ENCODE data around the gene UNK. TPM values are rescaled to one million over a fixed set of nuclear protein-coding genes. Genes with fewer than 3 reads are reported as not detected.

The UNK gene
- total and polyA plus RNA-seq, 4 donors: 4.0 to 16.4 (median 8.9) TPM

DNA sequence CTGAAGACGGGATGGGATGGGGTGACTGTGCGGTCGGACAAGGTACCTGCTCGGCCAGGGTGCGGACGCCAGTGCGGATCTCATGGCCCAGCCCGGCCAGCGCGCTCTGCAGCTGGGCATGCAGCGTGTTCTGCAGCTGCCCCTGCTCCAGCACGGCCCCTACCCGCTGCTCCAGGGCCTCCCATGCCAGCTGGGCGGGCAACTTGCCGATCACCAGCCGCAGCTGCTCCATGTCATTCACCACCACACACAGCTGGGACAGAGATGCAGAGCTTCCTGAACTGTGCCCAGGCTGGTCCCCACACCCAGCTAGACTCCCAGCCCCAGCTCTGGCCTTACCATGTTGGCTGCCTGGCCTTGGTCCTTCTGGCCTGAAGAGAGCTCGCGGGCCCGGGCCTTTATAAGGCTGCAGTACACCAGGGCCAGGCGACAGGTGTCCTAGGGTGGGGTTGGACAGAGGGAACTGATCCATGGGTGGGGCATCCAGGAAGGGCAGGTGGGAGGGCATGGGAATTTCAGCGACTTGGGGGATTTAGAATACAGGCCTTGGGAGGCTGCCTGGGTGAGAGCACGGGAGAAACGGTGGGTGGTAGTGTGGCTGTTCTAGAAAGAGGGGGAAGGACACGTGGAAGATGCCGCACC lies 49.8 kb downstream of the UNK start:
- H3K4me1 ChIP-seq (ENCODE audit: control insufficient read depth in 4 of 4, insufficient read depth in 4 of 4, low read length in 3 of 4): peaks cover 0 to 2% (median 0%) of the 10 kb centered on the region in 4 donors
- TF ChIP-seq FOXA2 (IDR thresholded peaks at IDR 0.05) (no peak), RAD21 (IDR thresholded peaks at IDR 0.05) (no peak), RXRA (IDR thresholded peaks at IDR 0.05) (no peak), JUND (IDR thresholded peaks at IDR 0.05) (no peak), EGR1 (IDR thresholded peaks at IDR 0.05; ENCODE audit: low read depth in 2 of 2) (no peak), GABPA (IDR thresholded peaks at IDR 0.05 in 1 of 2, conservative IDR thresholded peaks at IDR 0.05 in 1 of 2) (no peak), TAF1 (conservative IDR thresholded peaks at IDR 0.05) (no peak)
- TF ChIP-seq, protein P1, sequence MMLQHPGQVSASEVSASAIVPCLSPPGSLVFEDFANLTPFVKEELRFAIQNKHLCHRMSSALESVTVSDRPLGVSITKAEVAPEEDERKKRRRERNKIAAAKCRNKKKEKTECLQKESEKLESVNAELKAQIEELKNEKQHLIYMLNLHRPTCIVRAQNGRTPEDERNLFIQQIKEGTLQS (IDR thresholded peaks at IDR 0.05): no peak
- TF ChIP-seq, protein P2, sequence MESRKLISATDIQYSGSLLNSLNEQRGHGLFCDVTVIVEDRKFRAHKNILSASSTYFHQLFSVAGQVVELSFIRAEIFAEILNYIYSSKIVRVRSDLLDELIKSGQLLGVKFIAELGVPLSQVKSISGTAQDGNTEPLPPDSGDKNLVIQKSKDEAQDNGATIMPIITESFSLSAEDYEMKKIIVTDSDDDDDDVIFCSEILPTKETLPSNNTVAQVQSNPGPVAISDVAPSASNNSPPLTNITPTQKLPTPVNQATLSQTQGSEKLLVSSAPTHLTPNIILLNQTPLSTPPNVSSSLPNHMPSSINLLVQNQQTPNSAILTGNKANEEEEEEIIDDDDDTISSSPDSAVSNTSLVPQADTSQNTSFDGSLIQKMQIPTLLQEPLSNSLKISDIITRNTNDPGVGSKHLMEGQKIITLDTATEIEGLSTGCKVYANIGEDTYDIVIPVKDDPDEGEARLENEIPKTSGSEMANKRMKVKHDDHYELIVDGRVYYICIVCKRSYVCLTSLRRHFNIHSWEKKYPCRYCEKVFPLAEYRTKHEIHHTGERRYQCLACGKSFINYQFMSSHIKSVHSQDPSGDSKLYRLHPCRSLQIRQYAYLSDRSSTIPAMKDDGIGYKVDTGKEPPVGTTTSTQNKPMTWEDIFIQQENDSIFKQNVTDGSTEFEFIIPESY (IDR thresholded peaks at IDR 0.05): no peak
- TF ChIP-seq, protein P3, sequence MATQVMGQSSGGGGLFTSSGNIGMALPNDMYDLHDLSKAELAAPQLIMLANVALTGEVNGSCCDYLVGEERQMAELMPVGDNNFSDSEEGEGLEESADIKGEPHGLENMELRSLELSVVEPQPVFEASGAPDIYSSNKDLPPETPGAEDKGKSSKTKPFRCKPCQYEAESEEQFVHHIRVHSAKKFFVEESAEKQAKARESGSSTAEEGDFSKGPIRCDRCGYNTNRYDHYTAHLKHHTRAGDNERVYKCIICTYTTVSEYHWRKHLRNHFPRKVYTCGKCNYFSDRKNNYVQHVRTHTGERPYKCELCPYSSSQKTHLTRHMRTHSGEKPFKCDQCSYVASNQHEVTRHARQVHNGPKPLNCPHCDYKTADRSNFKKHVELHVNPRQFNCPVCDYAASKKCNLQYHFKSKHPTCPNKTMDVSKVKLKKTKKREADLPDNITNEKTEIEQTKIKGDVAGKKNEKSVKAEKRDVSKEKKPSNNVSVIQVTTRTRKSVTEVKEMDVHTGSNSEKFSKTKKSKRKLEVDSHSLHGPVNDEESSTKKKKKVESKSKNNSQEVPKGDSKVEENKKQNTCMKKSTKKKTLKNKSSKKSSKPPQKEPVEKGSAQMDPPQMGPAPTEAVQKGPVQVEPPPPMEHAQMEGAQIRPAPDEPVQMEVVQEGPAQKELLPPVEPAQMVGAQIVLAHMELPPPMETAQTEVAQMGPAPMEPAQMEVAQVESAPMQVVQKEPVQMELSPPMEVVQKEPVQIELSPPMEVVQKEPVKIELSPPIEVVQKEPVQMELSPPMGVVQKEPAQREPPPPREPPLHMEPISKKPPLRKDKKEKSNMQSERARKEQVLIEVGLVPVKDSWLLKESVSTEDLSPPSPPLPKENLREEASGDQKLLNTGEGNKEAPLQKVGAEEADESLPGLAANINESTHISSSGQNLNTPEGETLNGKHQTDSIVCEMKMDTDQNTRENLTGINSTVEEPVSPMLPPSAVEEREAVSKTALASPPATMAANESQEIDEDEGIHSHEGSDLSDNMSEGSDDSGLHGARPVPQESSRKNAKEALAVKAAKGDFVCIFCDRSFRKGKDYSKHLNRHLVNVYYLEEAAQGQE (IDR thresholded peaks at IDR 0.05): no peak
- TF ChIP-seq, protein P4, sequence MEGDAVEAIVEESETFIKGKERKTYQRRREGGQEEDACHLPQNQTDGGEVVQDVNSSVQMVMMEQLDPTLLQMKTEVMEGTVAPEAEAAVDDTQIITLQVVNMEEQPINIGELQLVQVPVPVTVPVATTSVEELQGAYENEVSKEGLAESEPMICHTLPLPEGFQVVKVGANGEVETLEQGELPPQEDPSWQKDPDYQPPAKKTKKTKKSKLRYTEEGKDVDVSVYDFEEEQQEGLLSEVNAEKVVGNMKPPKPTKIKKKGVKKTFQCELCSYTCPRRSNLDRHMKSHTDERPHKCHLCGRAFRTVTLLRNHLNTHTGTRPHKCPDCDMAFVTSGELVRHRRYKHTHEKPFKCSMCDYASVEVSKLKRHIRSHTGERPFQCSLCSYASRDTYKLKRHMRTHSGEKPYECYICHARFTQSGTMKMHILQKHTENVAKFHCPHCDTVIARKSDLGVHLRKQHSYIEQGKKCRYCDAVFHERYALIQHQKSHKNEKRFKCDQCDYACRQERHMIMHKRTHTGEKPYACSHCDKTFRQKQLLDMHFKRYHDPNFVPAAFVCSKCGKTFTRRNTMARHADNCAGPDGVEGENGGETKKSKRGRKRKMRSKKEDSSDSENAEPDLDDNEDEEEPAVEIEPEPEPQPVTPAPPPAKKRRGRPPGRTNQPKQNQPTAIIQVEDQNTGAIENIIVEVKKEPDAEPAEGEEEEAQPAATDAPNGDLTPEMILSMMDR (IDR thresholded peaks at IDR 0.05; ENCODE audit: low read depth, low read length, missing input control): no peak
- H3K27me3 ChIP-seq (ENCODE audit: control insufficient read depth in 4 of 4, insufficient read depth in 4 of 4, low read length in 3 of 4): no peaks in the 10 kb centered on the region
- no peak overlapping the region for H3K9ac ChIP-seq (ENCODE audit: low read depth in 1 of 2, low read length in 2 of 2)
- WGBS: 94% methylated on average over 25 of the region's 25 CpGs
- DNase-seq (ENCODE audit: low spot score): no peak
- H3K36me3 ChIP-seq (ENCODE audit: control insufficient read depth in 4 of 4, insufficient read depth in 3 of 4, low read depth in 1 of 4, low read length in 3 of 4): peaks cover 9 to 39% (median 12%) of the 10 kb centered on the region in 4 donors
- no peak overlapping the region for H3K27ac ChIP-seq (ENCODE audit: low read depth in 1 of 2, low read length in 2 of 2)
- no peak overlapping the region for H3K4me3 ChIP-seq (ENCODE audit: low read depth in 1 of 3, low read length in 3 of 3)
- H3K9me3 ChIP-seq (ENCODE audit: control insufficient read depth in 4 of 4, low read length in 3 of 4): no peaks in the 10 kb centered on the region

DNA sequence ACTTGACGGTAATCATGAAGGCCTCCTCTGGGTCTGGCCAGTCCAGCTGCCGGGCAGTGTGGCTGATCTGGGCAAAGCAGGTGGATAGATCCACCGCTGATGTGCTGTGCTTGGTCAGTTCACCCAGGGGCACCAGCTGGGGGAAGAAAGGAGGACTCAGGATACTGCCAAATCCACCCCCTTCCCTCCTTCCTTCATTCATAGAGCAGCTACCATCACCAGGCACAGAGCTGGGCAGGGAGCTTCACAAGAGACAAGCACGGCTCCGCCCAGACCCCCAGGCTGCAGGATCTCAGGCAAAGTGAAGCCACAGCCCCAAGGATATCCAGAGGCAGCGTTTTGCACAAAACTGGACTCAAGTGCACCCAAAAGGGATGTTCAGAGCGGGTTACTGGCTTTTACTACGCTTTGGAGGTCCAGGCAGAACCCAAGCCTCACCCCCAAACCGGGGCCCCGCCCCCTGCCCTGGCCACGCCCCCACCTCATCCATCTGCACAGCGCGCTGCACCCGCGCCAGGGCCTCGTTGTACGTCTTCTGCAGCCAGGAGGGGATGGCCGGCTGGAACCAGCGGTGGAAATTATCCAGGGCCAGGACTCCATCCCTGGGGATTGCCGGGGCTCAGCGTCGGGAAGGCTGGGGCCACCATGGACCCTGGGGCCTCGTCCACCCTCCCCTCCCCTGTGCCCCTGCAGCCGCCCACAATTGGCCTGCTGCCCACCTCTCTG lies 50.5 kb downstream of the UNK start:
- WGBS: 84% methylated on average over 24 of the region's 24 CpGs
- DNase-seq (ENCODE audit: low spot score): no peak
- no peak for TF ChIP-seq HNF4G (IDR thresholded peaks at IDR 0.05)
- TF ChIP-seq, protein P3 (IDR thresholded peaks at IDR 0.05): no peak
- TF ChIP-seq RXRA (IDR thresholded peaks at IDR 0.05): no peak
- no peak for TF ChIP-seq TAF1 (conservative IDR thresholded peaks at IDR 0.05)
- no peak for TF ChIP-seq JUND (IDR thresholded peaks at IDR 0.05)
- TF ChIP-seq, protein P1 (IDR thresholded peaks at IDR 0.05): no peak
- TF ChIP-seq FOXA1 (IDR thresholded peaks at IDR 0.05): no peak
- TF ChIP-seq YY1 (IDR thresholded peaks at IDR 0.05): no peak
- TF ChIP-seq GABPA (IDR thresholded peaks at IDR 0.05 in 1 of 2, conservative IDR thresholded peaks at IDR 0.05 in 1 of 2): no peak
- TF ChIP-seq, protein P2 (IDR thresholded peaks at IDR 0.05): no peak

More for the DNA sequence above, 50.5 kb downstream of the UNK start:
- Histone ChIP-seq H3K27me3 (ENCODE audit: control insufficient read depth in 4 of 4, insufficient read depth in 4 of 4, low read length in 3 of 4) (no peaks in the 10 kb centered on the region), H3K4me3 (ENCODE audit: low read depth in 1 of 3, low read length in 3 of 3) (no peak overlapping the region), H3K36me3 (ENCODE audit: control insufficient read depth in 4 of 4, insufficient read depth in 3 of 4, low read depth in 1 of 4, low read length in 3 of 4) (peaks cover 9 to 41% (median 14%) of the 10 kb centered on the region in 4 donors), H3K27ac (ENCODE audit: low read depth in 1 of 2, low read length in 2 of 2) (no peak overlapping the region), H3K9me3 (ENCODE audit: control insufficient read depth in 4 of 4, low read length in 3 of 4) (no peaks in the 10 kb centered on the region), H3K4me1 (ENCODE audit: control insufficient read depth in 4 of 4, insufficient read depth in 4 of 4, low read length in 3 of 4) (peaks cover 0 to 2% (median 0%) of the 10 kb centered on the region in 4 donors), H3K9ac (ENCODE audit: low read depth in 1 of 2, low read length in 2 of 2) (no peak overlapping the region)
